ENCODE data around the gene NHSL1.

The NHSL1 gene

DNA sequence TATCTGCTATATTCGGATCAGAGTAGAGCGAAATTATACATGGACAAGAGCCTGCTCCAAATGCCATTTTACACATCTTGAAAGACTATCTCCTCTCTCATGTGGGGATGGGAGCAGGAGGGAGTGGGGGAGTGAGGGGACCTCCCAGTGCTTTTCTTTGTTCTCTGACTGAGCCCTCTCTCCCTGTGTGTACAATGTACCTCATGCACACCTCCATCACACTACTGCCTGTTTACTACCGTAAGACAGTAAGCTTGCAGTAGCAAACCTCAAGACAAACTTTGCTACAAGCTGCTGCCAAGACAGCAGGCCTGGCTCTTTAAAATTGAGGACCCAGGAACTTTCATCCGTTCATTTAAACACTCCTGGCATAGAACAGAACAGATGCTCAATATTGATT is 7.2 kb downstream of the NHSL1 start:
- no peak for DNase-seq

GRCh38 chr6:138491017-138491416 is 8.3 kb downstream of the NHSL1 start:
- no peak for DNase-seq

GRCh38 chr6:138489846-138490245 is 9.4 kb downstream of the NHSL1 start:
- DNase-seq = no peak

- no peak for DNase-seq
These were observed 12.1 kb downstream of the NHSL1 start for GRCh38 chr6:138487102-138487604.

GRCh38 chr6:138486249-138487101 is 12.8 kb downstream of the NHSL1 start:
- DNase-seq = no peak

GRCh38 chr6:138485586-138486248 is 13.6 kb downstream of the NHSL1 start:
- DNase-seq = no peak

- no peak for DNase-seq
These were observed 14.2 kb downstream of the NHSL1 start for GRCh38 chr6:138485005-138485545.

DNA sequence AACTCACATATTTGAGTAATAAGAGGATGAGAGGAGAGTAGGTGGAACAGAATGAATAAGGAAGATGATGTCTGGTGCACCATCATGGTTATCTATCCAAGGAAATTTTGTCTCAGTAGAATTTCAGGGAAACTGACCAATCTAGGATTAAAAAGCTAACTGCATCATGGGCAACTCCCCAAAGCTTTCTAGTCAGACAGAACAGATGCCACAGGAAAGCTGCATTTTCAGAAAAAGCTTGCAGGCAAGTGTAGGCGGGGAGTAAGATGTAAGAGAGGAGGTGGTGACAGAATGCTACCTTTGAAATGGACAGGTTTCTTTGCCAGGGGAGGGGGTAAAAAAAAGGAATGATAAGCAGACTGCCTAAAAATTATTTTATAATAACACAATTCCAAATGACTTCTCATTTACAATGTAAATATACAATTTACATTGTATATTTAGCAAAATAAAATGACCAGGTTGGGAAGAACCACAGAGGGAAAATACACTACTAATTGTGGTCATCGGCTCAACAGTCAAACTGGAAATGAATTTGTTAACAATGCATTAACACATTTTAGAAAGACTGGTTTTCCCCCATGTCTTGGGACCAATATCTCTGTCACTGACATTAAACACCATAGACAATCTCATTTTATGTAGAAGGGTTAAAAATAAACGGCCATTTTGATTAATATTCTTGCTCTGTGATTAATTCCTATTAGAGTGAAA is 15.1 kb downstream of the NHSL1 start:
- DNase-seq = no peak

DNA sequence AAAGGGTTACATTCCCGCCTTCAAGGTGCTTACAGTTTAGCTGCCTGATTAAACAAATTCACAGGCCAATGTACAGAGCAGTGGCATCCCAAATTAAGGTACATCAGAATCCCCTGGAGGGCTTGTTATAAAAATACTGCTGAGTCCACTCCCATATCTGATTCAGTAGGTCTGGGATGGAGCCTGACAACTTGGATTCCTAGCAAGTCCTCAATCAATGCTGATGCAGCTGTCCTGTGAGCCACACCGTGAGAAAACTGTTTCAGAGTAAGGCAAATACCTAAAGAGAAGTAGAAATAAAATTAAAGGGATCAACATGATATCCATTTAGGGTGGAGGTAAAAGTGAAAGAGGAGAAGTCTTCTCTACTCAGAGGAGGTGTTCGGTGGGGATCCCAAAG is 16.5 kb downstream of the NHSL1 start:
- no peak for DNase-seq

DNA sequence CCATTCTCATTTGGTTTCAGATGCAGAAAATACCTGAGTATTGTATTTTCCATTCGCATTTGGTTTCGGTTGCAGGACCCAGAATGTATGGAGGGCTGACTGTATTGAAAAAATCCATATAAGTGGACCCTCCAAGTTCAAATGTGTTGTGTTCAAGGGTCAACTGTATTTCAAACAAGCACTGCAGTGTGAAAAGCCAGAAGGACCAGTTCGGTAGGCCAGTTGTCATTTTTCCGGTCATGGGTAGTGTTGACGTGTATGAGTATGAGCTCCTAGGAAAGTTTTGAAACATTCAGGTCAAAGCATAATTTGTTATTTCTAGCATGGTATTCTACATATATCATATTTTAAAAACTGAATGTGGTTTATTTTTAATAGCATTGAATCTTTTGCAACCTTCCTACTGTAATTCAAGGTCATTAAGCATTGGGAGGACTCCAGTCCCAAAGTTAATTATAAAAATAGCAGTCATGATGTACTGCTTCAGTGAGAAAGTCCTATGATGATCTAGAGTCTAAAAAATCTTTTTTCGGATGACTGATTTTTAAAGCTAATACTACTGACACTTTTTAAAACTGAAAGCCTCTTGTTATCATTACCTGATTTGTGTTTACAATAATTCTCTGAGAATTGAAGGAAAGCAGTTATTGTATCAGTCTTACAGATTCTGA is 18.9 kb downstream of the NHSL1 start:
- no peak for DNase-seq

DNA sequence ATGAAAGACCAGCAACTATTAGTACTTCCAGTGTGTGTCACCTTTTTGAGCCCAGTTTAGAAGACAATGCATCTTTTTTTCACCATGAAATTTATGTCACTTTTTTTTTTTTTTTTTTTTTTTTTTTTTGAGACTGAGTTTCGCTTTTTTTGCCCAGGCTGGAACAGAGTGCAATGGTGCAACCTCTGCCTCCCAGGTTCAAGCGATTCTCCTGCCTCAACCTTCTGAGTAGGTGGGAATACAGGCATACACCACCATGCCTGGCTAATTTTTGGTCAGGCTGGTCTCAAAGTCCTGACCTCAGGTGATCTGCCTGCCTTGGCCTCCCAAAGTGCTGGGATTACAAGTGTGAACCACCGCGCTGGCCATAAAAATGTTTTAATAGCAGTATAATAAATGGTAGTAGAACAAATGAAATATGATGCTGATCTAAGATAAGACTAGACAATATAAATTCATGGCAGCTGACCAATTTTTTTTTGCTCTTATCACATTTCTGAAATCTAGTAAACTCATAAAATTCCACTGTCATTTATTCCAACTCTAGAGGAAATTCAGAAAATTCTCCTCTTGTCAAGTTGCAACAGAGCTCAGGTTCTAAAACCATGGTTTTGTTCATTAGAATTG is 21.3 kb downstream of the NHSL1 start:
- no peak for DNase-seq

DNA sequence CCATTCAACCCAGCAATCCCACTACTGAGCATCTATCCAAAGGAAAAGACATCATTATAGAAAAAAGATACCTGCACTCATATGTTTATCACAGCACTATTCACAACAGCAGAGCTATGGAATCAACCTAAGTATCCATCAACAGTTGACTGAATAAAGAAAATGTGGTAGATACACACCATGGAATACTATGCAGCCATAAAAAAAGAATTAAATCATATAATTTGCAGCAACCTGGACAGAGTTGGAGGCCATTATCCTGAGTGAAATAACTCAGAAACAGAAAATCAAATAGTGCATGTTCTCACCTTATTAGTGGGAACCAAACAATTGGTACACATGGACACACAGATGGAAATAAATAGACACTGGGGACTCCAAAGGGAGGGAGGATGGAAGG is 23.2 kb downstream of the NHSL1 start:
- DNase-seq = no peak

DNA sequence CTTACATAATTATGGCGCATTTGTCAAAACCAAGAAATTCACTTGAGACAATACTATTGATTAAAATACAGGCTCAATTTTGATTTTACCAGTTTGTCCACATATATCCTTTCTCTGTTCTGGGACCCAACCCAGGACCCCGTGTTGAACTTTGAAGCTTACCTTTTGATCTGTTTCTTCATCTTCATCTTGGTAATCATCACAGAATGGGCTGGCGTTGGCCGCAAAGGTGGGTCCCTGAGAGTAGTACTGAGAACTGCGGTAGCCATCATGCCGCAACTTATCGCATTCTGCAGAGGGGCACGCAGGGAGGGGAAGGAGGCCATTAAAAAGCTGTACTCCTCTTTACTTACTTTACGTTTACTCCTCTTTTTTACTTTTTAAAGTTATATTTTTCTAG is 26.1 kb downstream of the NHSL1 start:
- DNase-seq = no peak

DNA sequence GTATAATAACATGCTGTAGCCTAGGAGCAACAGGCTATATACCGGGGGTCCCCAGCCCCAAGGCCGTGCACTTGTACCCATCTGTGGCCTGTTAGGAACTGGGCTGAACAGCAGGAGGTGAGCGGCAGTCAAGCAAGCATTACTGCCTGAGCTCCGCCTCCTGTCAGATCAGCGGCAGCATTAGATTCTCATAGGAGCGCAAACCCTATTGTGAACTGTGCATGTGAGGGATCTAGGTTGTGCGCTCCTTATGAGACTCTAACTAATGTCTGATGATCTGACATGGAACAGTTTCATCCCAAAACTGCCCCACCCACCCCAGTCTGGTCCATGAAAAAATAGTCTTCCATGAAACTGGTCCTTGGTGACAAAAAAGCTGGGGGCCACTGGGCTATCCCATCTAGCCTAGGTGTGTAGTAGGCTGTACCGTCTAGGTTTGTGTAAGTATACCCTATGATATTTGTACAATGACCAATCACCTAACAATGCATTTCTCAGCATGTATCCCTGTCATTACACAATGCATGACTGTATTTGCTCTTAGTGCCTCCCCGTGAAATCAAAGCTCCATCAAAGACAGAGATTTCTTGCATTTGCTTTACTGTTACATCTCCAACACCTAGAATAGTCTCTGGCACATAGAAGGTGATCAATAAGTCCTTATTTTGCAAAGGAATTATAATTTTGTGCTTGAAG is 30.8 kb downstream of the NHSL1 start:
- DNase-seq = no peak

- no peak for DNase-seq
These were observed 31.4 kb downstream of the NHSL1 start for GRCh38 chr6:138467901-138468300.

GRCh38 chr6:138465007-138465645 is 34.2 kb downstream of the NHSL1 start:
- DNase-seq = no peak

DNA sequence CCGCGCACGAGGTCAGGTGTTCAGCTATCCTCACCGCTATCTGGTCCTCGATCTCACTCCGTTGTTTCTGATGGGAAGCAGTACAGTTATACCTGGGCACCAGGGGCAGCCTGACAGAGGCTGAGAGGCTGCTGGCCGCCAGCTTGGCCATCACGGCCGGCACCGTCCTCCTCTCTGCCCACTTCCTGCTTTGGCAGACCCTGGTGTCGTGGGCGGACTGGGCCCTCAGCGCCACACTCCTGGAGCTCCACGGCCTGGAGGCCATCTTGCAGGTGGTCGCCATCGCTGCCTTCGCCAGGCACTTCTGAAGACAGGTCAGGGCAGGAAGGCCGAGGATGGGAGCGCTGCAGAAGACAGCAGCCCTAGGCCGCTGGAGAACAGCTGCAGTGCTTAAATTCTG is 35.2 kb downstream of the NHSL1 start:
- DNase-seq = no peak

DNA sequence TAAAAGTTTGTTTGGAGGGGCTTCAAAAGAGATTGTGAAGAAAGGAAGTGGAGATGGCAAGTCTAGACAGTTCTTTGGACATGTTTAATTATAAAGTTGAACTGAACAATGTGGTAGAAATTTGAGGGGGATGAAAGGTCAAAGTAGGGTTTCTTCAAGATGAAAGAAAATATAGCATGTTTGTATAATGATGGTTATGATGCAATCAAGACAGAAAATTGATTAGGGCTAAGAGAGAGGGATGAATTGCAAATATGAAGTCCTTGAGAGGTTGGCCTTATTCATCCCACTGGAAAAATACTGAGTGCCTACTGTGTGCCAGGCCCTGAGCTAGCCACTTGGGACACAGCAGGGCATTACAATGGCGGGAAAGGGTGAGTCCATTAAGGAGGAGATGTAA is 37.6 kb downstream of the NHSL1 start:
- DNase-seq = no peak

DNA sequence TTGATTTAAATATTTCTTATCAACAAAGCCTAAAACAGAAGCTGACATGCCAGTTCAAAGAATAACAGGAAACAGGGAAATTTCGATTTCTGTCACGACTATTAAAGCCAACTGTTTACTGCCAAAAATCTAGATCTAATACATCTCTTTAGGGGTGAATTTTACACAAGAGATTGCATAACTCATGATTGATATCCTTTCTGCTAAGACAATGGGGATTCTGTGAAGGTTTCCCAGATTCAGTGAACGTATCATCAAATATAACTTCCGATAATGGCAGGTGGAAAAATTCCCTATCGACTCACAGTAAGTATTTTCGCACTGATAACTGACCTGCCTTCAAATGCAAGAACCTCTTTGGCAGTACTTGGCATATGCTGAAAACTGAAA is 42.9 kb downstream of the NHSL1 start:
- DNase-seq = no peak

DNA sequence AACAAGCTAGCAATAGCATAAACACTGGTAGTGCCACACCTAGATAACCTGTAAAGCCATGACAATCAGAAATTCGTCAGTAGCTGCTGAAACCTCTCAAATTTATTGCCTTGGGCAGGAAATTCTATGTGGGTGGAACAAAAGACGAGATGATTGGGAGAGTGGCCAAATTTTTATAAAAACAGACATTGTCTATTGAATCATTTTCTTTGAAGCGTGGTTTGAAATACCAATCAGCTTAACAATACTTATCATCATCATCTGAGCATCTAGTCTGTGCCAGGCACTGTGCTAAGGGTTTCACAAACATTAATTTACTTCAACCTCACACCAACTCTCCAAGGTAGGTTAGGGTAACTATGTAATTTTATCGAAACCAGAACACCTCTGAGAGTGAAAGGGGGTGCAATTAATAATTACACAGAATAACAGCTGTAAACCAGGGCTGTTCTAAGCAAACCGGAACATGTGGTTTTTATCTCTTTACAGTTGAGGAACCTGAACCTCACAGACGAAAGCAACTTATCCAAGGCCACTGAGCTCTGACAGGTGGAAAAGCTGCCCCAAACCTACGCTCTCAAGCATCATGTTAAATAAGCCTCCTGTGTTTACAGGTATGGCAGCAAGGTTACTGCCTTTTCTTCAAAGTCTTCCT is 43.4 kb downstream of the NHSL1 start:
- DNase-seq = no peak
